Esophagus squamous epithelium (tissue), 4 donors: ENCODE measurements around the gene CPM.

Source experiments
- POLR2A ChIP-seq, 4 donors: fragments of 450-650 bp; IDR thresholded peaks; one replicate each; pipeline ENCODE4 v1.6.1; 2017; ENCODE audit warnings: antibody characterized with exemption in 4 of 4, mild to moderate bottlenecking in 4 of 4, moderate library complexity in 3 of 4
- TF ChIP-seq, protein P1 (sequence below), 6 experiments: fragments of 450-650 bp in 4 of 6; fragments of 200-600 bp in 2 of 6; sonication (generic) in 2 of 6; IDR thresholded peaks; one replicate each; pipeline ENCODE4 v1.5.1; 2016 to 2019; ENCODE audit warnings: antibody characterized with exemption in 6 of 6, mild to moderate bottlenecking in 4 of 6, moderate library complexity in 4 of 6

DNA sequence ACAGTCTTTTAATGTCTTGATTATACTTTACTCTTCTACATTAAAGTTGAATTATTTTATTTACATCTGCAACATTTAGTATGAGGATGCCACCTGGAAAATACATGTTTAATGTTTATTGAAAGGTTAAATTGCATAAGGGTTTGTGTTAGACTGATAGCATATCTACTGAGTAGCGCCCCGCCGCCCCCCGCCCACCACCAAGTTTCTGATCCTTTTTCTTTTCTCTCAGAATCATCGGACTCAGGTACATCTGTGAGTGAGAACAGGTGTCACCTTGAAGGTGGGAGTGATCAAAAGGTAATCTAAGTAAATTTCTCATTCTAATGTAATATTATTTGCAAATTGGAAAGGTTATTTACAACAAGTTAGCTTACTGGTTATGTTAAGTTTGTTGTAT lies 108.8 kb downstream of the CPM start:
- TF ChIP-seq, protein P1, sequence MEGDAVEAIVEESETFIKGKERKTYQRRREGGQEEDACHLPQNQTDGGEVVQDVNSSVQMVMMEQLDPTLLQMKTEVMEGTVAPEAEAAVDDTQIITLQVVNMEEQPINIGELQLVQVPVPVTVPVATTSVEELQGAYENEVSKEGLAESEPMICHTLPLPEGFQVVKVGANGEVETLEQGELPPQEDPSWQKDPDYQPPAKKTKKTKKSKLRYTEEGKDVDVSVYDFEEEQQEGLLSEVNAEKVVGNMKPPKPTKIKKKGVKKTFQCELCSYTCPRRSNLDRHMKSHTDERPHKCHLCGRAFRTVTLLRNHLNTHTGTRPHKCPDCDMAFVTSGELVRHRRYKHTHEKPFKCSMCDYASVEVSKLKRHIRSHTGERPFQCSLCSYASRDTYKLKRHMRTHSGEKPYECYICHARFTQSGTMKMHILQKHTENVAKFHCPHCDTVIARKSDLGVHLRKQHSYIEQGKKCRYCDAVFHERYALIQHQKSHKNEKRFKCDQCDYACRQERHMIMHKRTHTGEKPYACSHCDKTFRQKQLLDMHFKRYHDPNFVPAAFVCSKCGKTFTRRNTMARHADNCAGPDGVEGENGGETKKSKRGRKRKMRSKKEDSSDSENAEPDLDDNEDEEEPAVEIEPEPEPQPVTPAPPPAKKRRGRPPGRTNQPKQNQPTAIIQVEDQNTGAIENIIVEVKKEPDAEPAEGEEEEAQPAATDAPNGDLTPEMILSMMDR (IDR thresholded peaks at IDR 0.05), result no peak
- TF ChIP-seq POLR2A (IDR thresholded peaks at IDR 0.05), result no peak
